ENCODE data around the gene AUTS2. TPM values are rescaled to one million over a fixed set of nuclear protein-coding genes. Genes with fewer than 3 reads are reported as not detected.

The AUTS2 gene
- total RNA-seq, 1 donor from 2014 or later: 94.1 TPM

DNA sequence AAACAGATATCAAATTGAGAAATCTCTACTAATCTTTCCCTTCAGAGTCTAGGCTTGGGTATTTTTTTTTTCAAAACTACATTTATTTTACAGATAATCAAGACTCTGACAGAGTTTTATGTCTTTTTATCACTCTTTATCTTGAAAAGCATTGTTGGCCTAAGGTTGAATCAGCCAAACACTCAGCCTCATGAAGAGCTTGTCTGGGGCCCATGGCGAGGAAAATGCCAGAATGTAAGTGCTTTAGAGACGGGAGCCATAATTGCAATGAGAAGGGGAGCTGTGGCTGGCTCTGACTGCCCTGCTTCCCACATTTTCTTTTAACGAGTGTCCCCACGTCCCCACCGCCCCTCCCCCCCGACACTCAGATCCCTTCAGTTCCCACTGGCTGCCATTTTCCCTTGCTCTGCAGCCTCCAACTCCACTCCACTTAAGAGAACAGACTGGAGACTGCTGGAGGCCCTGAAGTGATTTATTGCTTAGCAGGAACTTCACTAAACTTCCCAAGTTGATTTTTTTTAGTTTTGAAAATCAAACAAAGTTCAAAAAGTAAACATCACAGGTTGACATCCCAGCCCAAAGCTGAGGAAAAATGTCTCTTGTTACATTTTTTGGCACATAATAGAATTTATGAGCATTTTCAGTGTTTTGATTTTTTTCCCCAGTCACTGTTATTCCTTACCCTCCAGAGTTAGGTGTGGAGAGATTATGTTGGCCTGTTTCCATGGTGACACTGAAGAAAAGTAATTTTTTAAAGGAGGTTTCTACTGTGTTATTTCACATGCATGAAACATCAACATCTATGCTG is 896.2 kb downstream of the AUTS2 start:
- Mint-ChIP-seq H3K4me3 (no peak overlapping the region), H3K9me3 (no peaks in the 10 kb centered on the region), H3K36me3 (no peaks in the 10 kb centered on the region), H3K4me1 (ENCODE audit: unreplicated experiment) (peaks cover 15% of the 10 kb centered on the region), H3K27me3 (no peaks in the 10 kb centered on the region), H3K27ac (peak overlapping the region; percentile 68)
- TF ChIP-seq, protein P1, sequence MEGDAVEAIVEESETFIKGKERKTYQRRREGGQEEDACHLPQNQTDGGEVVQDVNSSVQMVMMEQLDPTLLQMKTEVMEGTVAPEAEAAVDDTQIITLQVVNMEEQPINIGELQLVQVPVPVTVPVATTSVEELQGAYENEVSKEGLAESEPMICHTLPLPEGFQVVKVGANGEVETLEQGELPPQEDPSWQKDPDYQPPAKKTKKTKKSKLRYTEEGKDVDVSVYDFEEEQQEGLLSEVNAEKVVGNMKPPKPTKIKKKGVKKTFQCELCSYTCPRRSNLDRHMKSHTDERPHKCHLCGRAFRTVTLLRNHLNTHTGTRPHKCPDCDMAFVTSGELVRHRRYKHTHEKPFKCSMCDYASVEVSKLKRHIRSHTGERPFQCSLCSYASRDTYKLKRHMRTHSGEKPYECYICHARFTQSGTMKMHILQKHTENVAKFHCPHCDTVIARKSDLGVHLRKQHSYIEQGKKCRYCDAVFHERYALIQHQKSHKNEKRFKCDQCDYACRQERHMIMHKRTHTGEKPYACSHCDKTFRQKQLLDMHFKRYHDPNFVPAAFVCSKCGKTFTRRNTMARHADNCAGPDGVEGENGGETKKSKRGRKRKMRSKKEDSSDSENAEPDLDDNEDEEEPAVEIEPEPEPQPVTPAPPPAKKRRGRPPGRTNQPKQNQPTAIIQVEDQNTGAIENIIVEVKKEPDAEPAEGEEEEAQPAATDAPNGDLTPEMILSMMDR (conservative IDR thresholded peaks at IDR 0.05): no peak
- DNase-seq (ENCODE audit: extremely low spot score, unreplicated experiment): no peak

DNA sequence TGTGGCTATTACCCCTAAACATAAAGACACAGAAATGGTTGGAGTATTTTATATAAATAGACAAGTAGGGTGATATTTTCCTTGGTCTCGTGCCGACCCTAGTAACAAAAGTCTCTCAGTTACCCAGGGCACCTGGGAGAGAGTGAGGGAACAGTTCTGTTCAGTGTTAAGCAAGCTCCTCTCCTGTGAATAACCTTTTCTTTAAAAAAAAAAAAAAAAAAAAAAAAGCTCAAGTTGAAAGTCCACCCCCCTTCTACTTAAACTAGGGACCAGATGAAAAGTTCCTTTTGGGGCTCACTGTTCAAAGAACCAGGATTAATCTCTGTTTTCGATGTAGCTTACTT is 896.7 kb downstream of the AUTS2 start:
- Mint-ChIP-seq H3K27ac (peak overlapping the region; percentile 68), H3K4me1 (ENCODE audit: unreplicated experiment) (peaks cover 15% of the 10 kb centered on the region), H3K9me3 (no peaks in the 10 kb centered on the region), H3K36me3 (no peaks in the 10 kb centered on the region), H3K27me3 (no peaks in the 10 kb centered on the region), H3K4me3 (no peak overlapping the region)
- TF ChIP-seq, protein P1 (conservative IDR thresholded peaks at IDR 0.05): no peak
- DNase-seq (ENCODE audit: extremely low spot score, unreplicated experiment): no peak

DNA sequence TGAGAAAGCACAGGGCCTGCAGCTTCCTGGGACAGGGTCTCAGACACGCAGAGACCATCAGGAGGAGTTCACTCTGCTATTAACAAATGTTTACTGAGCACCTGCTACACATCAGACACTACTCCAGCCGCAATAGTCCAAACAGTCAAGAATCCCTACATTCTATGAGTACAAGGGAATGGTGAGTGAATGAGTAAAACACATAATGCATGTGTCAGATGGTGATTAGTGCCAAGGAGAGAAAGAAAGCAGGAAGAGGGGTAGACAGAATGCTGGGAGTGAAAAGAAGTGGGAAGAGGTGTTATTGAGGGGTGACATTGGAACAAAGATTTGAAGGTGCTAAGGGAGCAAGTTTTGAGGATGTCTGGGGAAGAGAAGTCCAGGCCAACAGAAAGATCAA is 899.5 kb downstream of the AUTS2 start:
- H3K27me3 Mint-ChIP-seq: peaks cover 3% of the 10 kb centered on the region
- peaks cover 13% of the 10 kb centered on the region for H3K36me3 Mint-ChIP-seq
- peaks cover 4% of the 10 kb centered on the region for H3K9me3 Mint-ChIP-seq

DNA sequence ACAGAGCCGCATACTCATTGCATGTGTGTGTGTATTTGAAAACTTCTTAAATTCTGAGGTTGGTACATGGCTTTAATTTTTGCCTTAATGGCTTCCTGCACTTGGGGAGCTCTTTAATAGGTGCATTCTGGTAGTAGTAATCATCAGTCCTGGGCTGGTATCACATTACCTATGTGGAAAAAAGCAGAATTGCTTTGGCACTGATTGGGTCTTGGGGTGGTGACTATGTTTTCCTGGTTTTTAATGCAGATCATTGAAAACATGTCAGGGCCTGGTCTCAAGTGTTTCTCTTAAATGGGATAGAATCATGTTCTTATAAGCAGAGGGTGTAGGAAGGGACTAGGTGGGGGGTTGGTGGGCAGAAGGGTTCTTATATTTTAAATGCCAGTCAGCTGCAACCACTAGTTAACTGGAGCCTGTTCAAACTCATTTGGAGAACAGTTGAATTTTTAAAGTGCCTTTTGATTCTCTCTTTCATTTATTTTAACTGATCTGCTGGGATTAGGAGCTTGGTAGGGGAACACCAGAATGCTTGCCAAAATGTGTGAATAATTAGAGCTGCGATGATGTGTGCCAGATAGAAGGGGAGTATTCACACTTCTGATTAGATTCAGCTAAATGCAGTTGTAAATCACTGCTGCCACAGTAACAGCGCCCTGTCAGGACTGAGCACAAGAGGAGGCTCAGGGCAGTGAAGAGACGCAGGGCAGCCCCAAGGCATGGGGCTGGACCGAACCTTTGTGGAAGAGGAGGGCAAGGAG is 900.1 kb downstream of the AUTS2 start:
- Mint-ChIP-seq H3K36me3 (peaks cover 13% of the 10 kb centered on the region), H3K4me1 (ENCODE audit: unreplicated experiment) (peaks cover 22% of the 10 kb centered on the region), H3K27me3 (peaks cover 3% of the 10 kb centered on the region), H3K4me3 (no peak overlapping the region), H3K9me3 (peaks cover 4% of the 10 kb centered on the region), H3K27ac (no peak overlapping the region)
- no peak for DNase-seq (ENCODE audit: extremely low spot score, unreplicated experiment)
- TF ChIP-seq, protein P1 (conservative IDR thresholded peaks at IDR 0.05): no peak

More for the DNA sequence above, 899.5 kb downstream of the AUTS2 start:
- TF ChIP-seq, protein P1 (conservative IDR thresholded peaks at IDR 0.05): no peak
- no peak overlapping the region for H3K4me3 Mint-ChIP-seq
- H3K27ac Mint-ChIP-seq: no peak overlapping the region
- H3K4me1 Mint-ChIP-seq (ENCODE audit: unreplicated experiment): peaks cover 28% of the 10 kb centered on the region
- DNase-seq (ENCODE audit: extremely low spot score, unreplicated experiment): no peak

DNA sequence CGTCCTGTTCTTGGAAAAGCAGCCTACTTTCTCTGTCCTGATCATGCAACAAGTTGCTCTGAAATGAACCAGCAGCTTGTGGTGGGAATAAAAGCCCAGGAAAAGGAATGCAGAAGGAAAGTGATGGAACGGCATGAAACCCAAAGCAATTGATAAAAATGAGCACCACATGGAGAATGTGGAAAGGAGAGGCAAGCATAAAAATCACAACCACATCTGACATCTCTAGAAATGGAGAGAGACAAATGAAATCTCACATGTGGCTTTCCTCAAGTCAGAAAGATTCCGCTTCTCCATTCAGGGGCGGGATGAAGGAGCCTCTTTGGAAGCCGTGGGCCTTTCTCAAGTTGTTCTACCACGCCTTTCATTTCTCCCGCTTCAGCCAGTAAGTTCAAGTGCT is 902.0 kb downstream of the AUTS2 start:
- Mint-ChIP-seq H3K9me3 (peaks cover 4% of the 10 kb centered on the region), H3K36me3 (peaks cover 13% of the 10 kb centered on the region), H3K4me1 (ENCODE audit: unreplicated experiment) (peaks cover 23% of the 10 kb centered on the region), H3K27me3 (peaks cover 9% of the 10 kb centered on the region), H3K4me3 (no peak overlapping the region), H3K27ac (no peak overlapping the region)
- no peak for DNase-seq (ENCODE audit: extremely low spot score, unreplicated experiment)
- TF ChIP-seq, protein P1 (conservative IDR thresholded peaks at IDR 0.05): no peak
